WERI-Rb-1 (cell line): ENCODE results near the gene CPA4.
"Not testable (repeated sequence)": the region's sequence is repeated elsewhere in the genome, so short reads cannot be mapped to it uniquely, and the experiment has no call there.

ENCODE experiments used
- DNase-seq: peaks from one replicate; pipeline ENCODE4 v3.0.0-alpha.2; 2020
- H3K27ac ChIP-seq: fragments of 250-450 bp; sonication (Bioruptor Pico); 2 replicates; pipeline ENCODE4 v1.5.1; 2020; ENCODE audit warnings: mild to moderate bottlenecking, moderate library complexity
- H3K27me3 ChIP-seq: fragments of 250-450 bp; sonication (Bioruptor Pico); 2 replicates; pipeline ENCODE4 v1.5.1; 2021; ENCODE audit warnings: mild to moderate bottlenecking, low read depth, moderate library complexity; ENCODE audit not compliant: insufficient read depth, severe bottlenecking
- H3K36me3 ChIP-seq: fragments of 250-450 bp; sonication (Bioruptor Pico); 2 replicates; pipeline ENCODE4 v1.5.1; 2020; ENCODE audit warnings: mild to moderate bottlenecking, moderate library complexity
- H3K4me3 ChIP-seq: 2 replicates; pipeline ENCODE4 v1.5.1; 2011; ENCODE audit warnings: low read depth, mild to moderate bottlenecking, control low read depth, low read length
- H3K9me3 ChIP-seq: fragments of 250-450 bp; sonication (Bioruptor Pico); 2 replicates; pipeline ENCODE4 v1.5.1; 2021; ENCODE audit warnings: mild to moderate bottlenecking, moderate library complexity; ENCODE audit not compliant: severe bottlenecking
- CTCF ChIP-seq: IDR thresholded peaks from 2 replicates; pipeline ENCODE4 v1.5.1; 2011; ENCODE audit warnings: low read depth, mild to moderate bottlenecking, control low read depth, inconsistent platforms, low read length

Gene CPA4

GRCh38 chr7:130314305-130314704 is 21.3 kb downstream of the CPA4 start:
- Histone ChIP-seq H3K27me3 (no peaks in the 10 kb centered on the region), H3K27ac (no peak overlapping the region), H3K36me3 (no peaks in the 10 kb centered on the region), H3K9me3 (peaks cover 3% of the 10 kb centered on the region), H3K4me3 (no peak overlapping the region)
- no peak for TF ChIP-seq CTCF
- DNase-seq, result no peak

DNA sequence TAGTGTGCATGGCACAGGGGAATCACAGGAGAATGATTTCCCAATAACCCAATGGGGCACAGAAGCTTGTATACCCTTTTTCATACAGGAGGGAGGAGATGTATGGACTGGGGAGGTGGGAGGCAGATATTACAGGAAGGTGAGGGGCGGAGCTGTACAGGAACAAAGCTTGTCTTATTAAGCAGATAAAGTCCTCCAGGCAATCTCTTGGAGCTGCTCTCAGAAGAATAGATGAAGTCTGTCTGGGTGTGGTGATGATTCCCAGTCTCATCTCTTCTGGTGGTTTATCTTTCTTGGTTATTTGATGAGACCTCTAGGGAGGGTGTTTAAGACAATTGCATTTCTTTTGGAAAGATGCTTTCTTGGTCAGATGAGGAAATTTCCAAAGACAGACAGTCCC is 26.6 kb downstream of the CPA4 start:
- no peak for TF ChIP-seq CTCF
- no peak for DNase-seq
- Histone ChIP-seq H3K36me3 (no peaks in the 10 kb centered on the region), H3K9me3 (no peaks in the 10 kb centered on the region), H3K4me3 (no peak overlapping the region), H3K27ac (no peak overlapping the region), H3K27me3 (no peaks in the 10 kb centered on the region)

GRCh38 chr7:130321542-130322229 is 28.7 kb downstream of the CPA4 start:
- H3K27ac ChIP-seq, H3K27me3 ChIP-seq, DNase-seq, H3K9me3 ChIP-seq, H3K36me3 ChIP-seq, H3K4me3 ChIP-seq: not testable (repeated sequence)

GRCh38 chr7:130322615-130323014 is 29.7 kb downstream of the CPA4 start:
- TF ChIP-seq CTCF, result no peak

DNA sequence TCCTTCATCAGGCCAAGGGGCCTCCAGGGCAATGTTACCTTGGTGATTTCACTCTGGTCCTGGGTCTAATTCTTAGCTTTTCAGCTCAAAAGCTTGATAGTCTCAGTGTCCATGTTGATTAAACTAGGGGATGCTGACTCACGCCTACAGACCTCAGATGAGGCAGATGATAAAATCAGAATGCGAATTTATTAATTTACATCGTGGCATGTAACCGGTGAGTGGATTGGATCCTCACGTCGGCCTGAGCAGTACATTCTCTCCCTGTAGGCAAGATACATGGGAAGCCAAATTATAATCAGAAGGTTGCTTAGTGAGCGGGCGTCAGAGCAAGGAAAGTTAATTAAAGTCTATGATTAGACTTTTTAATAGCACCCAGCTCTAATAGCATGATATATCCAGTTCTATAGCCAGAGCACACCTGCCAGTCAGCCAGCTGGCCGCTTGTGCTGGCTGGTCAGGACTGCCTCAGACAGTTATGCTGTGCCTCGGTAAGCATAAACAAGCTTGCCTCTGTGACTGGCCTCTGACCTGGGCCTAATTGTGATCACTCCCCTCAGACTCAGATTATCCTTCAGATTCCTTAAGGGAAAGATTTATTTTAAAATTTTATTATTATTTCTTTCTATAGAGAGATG is 31.5 kb downstream of the CPA4 start:
- TF ChIP-seq CTCF, result no peak
- no peak for DNase-seq

More at GRCh38 chr7:130322615-130323014, 29.7 kb downstream of the CPA4 start:
- no peak overlapping the region for H3K4me3 ChIP-seq
- no peak for DNase-seq
- no peaks in the 10 kb centered on the region for H3K36me3 ChIP-seq
- no peaks in the 10 kb centered on the region for H3K27me3 ChIP-seq
- H3K9me3 ChIP-seq, result no peaks in the 10 kb centered on the region
- H3K27ac ChIP-seq, result no peak overlapping the region

DNA sequence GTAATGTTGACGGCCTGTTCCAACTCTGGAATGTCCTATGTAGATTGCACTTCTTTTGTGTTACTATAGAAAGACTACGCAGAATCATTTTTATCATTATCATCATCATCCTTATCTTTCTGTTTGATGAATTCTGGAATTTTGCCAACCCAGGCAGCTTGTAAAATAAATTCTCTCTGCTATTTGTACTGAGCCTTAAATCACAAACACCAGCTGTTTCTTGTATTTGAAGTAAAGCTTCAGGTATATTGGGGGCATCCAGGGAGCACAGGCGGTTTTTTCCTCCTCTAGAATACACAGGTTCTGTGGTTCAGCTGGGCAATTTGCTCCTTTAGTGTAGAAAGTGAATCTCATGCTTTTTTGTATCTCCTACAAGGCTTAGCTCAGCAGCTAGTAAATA is 36.7 kb downstream of the CPA4 start:
- Histone ChIP-seq H3K27ac (no peak overlapping the region), H3K9me3 (no peaks in the 10 kb centered on the region), H3K27me3 (no peaks in the 10 kb centered on the region), H3K36me3 (no peaks in the 10 kb centered on the region), H3K4me3 (no peak overlapping the region)
- no peak for TF ChIP-seq CTCF
- no peak for DNase-seq

More for the DNA sequence above, 31.5 kb downstream of the CPA4 start:
- H3K36me3 ChIP-seq, result no peaks in the 10 kb centered on the region
- H3K4me3 ChIP-seq, result no peak overlapping the region
- no peak overlapping the region for H3K27ac ChIP-seq
- no peaks in the 10 kb centered on the region for H3K27me3 ChIP-seq
- H3K9me3 ChIP-seq, result no peaks in the 10 kb centered on the region
